HG02759 (cell line): ENCODE measurements around the gene CGB3.
"Not testable (repeated sequence)": the region's sequence is repeated elsewhere in the genome, so short reads cannot be mapped to it uniquely, and the experiment has no call there.

ENCODE experiments used
- ATAC-seq: cut with Tn5 transposase; IDR thresholded peaks from one replicate; pipeline ENCODE4 v1.9.1; 2021; ENCODE audit warnings: mild to moderate bottlenecking, moderate library complexity; ENCODE audit not compliant: unreplicated experiment

Gene CGB3

GRCh38 chr19:49024233-49024632 is at the start of gene CGB3:
Gene CGB3, minus strand, starts transcription at chr19:49024333. Its CDS starts 362 bp downstream, at chr19:49023971.
- ATAC-seq, result not testable (repeated sequence)

GRCh38 chr19:49071860-49072547 is 47.9 kb upstream of the CGB3 start:
- ATAC-seq, result no peak

- no peak for ATAC-seq
Observed at GRCh38 chr19:49070416-49070815, 46.3 kb upstream of the CGB3 start.

- ATAC-seq, result no peak
Observed at GRCh38 chr19:49069026-49069425, 44.9 kb upstream of the CGB3 start.

- no peak for ATAC-seq
Observed at GRCh38 chr19:49067554-49067953, 43.4 kb upstream of the CGB3 start.

GRCh38 chr19:49065905-49066512 is 41.9 kb upstream of the CGB3 start:
- ATAC-seq, result no peak

- no peak for ATAC-seq
Observed at GRCh38 chr19:49064768-49065611, 40.9 kb upstream of the CGB3 start, which contains the start of gene NTF4. Gene NTF4, minus strand, starts transcription at chr19:49064818. Its CDS starts 2,821 bp downstream, at chr19:49061997.

GRCh38 chr19:49064029-49064629 is 40.0 kb upstream of the CGB3 start:
- ATAC-seq, result no peak

- no peak for ATAC-seq
Observed at GRCh38 chr19:49061445-49061844, 37.3 kb upstream of the CGB3 start.

- no peak for ATAC-seq
Observed at GRCh38 chr19:49061000-49061399, 36.9 kb upstream of the CGB3 start.

- no peak for ATAC-seq
Observed at GRCh38 chr19:49059053-49059452, 34.9 kb upstream of the CGB3 start.

- no peak for ATAC-seq
Observed at GRCh38 chr19:49058562-49058961, 34.4 kb upstream of the CGB3 start.

GRCh38 chr19:49057636-49058234 is 33.6 kb upstream of the CGB3 start, which contains the start of gene CGB7:
Gene CGB7, minus strand, starts transcription at chr19:49057749. Its CDS starts 2,374 bp downstream, at chr19:49055375.
- ATAC-seq, result no peak

GRCh38 chr19:49056902-49057596 is 32.9 kb upstream of the CGB3 start:
- ATAC-seq, result not testable (repeated sequence)

GRCh38 chr19:49056101-49056901 is 32.2 kb upstream of the CGB3 start:
- no peak for ATAC-seq

GRCh38 chr19:49050376-49051033 is 26.4 kb upstream of the CGB3 start:
- ATAC-seq, result not testable (repeated sequence)

GRCh38 chr19:49049834-49050233 is 25.7 kb upstream of the CGB3 start:
- ATAC-seq, result not testable (repeated sequence)

- not testable (repeated sequence) for ATAC-seq
Observed at GRCh38 chr19:49049011-49049410, 24.9 kb upstream of the CGB3 start, which contains the start of gene CGB8. Gene CGB8, minus strand, starts transcription at chr19:49049111. Its CDS starts 372 bp downstream, at chr19:49048739.
